OCI-LY1 (cell line): ENCODE data around the gene TRMT44.

Experiments
- EZH2 ChIP-seq: fragments of 200-600 bp; sonication (generic), shearing (Covaris generic); IDR thresholded peaks from 2 replicates; pipeline ENCODE4 v1.8.0; 2017; ENCODE audit warnings: borderline replicate concordance, mixed run types, mild to moderate bottlenecking, antibody characterized with exemption, low read length, moderate library complexity, mixed read lengths
- TF ChIP-seq, protein P1 (sequence below): fragments of 200-600 bp; sonication (generic), shearing (Covaris generic); IDR thresholded peaks from 2 replicates; pipeline ENCODE4 v1.5.1; 2017; ENCODE audit warnings: mild to moderate bottlenecking, antibody characterized with exemption, low read length, moderate library complexity, mixed read lengths

DNA sequence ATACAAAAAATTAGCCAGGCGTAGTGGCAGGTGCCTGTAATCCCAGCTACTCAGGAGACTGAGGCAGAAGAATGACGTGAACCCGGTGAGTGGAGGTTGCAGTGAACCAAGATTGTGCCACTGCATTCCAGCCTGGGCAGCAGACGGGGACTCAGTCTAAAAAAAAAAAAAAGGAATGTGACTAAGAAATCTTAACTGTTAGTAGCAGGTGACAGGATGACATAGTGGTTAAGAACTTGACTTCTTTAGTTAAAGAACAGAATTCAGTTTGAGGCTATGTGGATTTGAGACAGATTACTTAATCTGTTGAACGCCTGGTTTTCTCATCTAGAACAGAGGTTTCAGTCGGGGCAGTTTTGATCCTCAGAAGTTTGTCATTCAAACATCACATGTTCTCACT, 3.2 kb downstream of the TRMT44 start:
- TF ChIP-seq, protein P1, sequence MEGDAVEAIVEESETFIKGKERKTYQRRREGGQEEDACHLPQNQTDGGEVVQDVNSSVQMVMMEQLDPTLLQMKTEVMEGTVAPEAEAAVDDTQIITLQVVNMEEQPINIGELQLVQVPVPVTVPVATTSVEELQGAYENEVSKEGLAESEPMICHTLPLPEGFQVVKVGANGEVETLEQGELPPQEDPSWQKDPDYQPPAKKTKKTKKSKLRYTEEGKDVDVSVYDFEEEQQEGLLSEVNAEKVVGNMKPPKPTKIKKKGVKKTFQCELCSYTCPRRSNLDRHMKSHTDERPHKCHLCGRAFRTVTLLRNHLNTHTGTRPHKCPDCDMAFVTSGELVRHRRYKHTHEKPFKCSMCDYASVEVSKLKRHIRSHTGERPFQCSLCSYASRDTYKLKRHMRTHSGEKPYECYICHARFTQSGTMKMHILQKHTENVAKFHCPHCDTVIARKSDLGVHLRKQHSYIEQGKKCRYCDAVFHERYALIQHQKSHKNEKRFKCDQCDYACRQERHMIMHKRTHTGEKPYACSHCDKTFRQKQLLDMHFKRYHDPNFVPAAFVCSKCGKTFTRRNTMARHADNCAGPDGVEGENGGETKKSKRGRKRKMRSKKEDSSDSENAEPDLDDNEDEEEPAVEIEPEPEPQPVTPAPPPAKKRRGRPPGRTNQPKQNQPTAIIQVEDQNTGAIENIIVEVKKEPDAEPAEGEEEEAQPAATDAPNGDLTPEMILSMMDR = no peak
- no peak for TF ChIP-seq EZH2
